Lower leg skin (tissue), 4 donors: ENCODE data around the gene RCE1. TPM values are rescaled to one million over a fixed set of nuclear protein-coding genes. Genes with fewer than 3 reads are reported as not detected.

Source experiments
- DNase-seq, 2 donors: peaks; one replicate each; pipeline ENCODE4 v3.0.0-alpha.2; 2019; ENCODE audit warnings: low spot score in 2 of 2
- H3K4me3 ChIP-seq: fragments of 200-600 bp; sonication (generic); 2 replicates; pipeline ENCODE4 v1.5.1; 2017; ENCODE audit warnings: mild to moderate bottlenecking, low read depth; ENCODE audit not compliant: poor library complexity, severe bottlenecking
- CTCF ChIP-seq, 3 donors: fragments of 450-650 bp; IDR thresholded peaks; one replicate each; pipeline ENCODE4 v1.5.1; 2016; ENCODE audit warnings: antibody characterized with exemption in 3 of 3, mild to moderate bottlenecking in 3 of 3, moderate library complexity in 2 of 3
- POLR2A ChIP-seq, 2 donors: fragments of 450-650 bp; IDR thresholded peaks; one replicate each; pipeline ENCODE4 v1.6.1; 2016 to 2017; ENCODE audit warnings: antibody characterized with exemption in 2 of 2, mild to moderate bottlenecking in 1 of 2, moderate library complexity in 1 of 2
- WGBS, 2 donors: methylation state at CpG; one replicate each; pipeline ENCODE4 v1.1.5; 2018; 5-methylcytosine and 5-hydroxymethylcytosine counted together
- intact Hi-C: fragments of 100-400 bp; cut with DNase I; formaldehyde crosslinking; loops from one replicate; pipeline ENCODE4 v1.15.0; 2023; ENCODE audit warnings: low total_unique reads
- total RNA-seq, 4 donors: library from RNA; depleted of rRNA; stranded (reverse); fragments of >200 nt; gene quantifications; one replicate each; pipeline ENCODE4 v1.1.0, GENCODE V29; 2016

Gene RCE1
- total RNA-seq, 4 donors from 2014 or later = 23.8 to 32.8 (median 29.7) TPM

- no peak for TF ChIP-seq CTCF (IDR thresholded peaks at IDR 0.05)
- TF ChIP-seq POLR2A (IDR thresholded peaks at IDR 0.05) = no peak
- intact Hi-C loops = no loop called here
- no peak for DNase-seq
- WGBS, 2 donors = 26 to 37% methylated on average over 28 to 29 of the region's 29 CpGs
- H3K4me3 ChIP-seq = no peak overlapping the region
These were observed 40.0 kb downstream of the RCE1 start for GRCh38 chr11:66883016-66883965.

GRCh38 chr11:66884443-66884842, 41.2 kb downstream of the RCE1 start:
- 97 to 98% methylated on average over 4 of the region's 4 CpGs for WGBS, 2 donors
- H3K4me3 ChIP-seq = no peak overlapping the region
- no peak for DNase-seq
- intact Hi-C loops = no loop called here
- no peak for TF ChIP-seq CTCF (IDR thresholded peaks at IDR 0.05)
- no peak for TF ChIP-seq POLR2A (IDR thresholded peaks at IDR 0.05)

GRCh38 chr11:66885469-66885868, 42.2 kb downstream of the RCE1 start:
- TF ChIP-seq CTCF (IDR thresholded peaks at IDR 0.05) = no peak
- no peak for TF ChIP-seq POLR2A (IDR thresholded peaks at IDR 0.05)
- intact Hi-C loops = no loop called here
- 76 to 88% methylated on average over 4 of the region's 4 CpGs for whole genome bisulfite sequencing, 2 donors
- no peak overlapping the region for H3K4me3 ChIP-seq
- DNase-seq = no peak

- intact Hi-C loops = no loop called here
- no peak overlapping the region for H3K4me3 ChIP-seq
- 79% methylated on average over 11 of the region's 11 CpGs for WGBS, 2 donors
- TF ChIP-seq CTCF (IDR thresholded peaks at IDR 0.05) = no peak
- no peak for TF ChIP-seq POLR2A (IDR thresholded peaks at IDR 0.05)
- DNase-seq = no peak
These were observed 42.8 kb downstream of the RCE1 start for GRCh38 chr11:66885950-66886440.

GRCh38 chr11:66886671-66887221, 43.5 kb downstream of the RCE1 start:
- no peak for DNase-seq
- WGBS, 2 donors = 76 to 84% methylated on average over 13 to 14 of the region's 15 CpGs
- no peak overlapping the region for H3K4me3 ChIP-seq
- TF ChIP-seq POLR2A (IDR thresholded peaks at IDR 0.05) = no peak
- TF ChIP-seq CTCF (IDR thresholded peaks at IDR 0.05) = no peak
- intact Hi-C loops = no loop called here
